Epithelial cell of proximal tubule (primary cell): Measurements from ENCODE around the gene ACACA. TPM values are rescaled to one million over a fixed set of nuclear protein-coding genes. Genes with fewer than 3 reads are reported as not detected.
A peak's percentile ranks its signal among the peaks of the same experiment; 100 is the strongest.

ENCODE experiments used
- DNase-seq: peaks from one replicate; pipeline ENCODE4 v3.0.0-alpha.2; 2011; ENCODE audit warnings: low read depth
- H3K4me3 ChIP-seq: 2 replicates; pipeline ENCODE4 v1.5.1; 2011; ENCODE audit warnings: low read depth, mild to moderate bottlenecking, low read length
- CTCF ChIP-seq: conservative IDR thresholded peaks from 2 replicates; pipeline ENCODE4 v1.5.1; 2012; ENCODE audit warnings: low read depth, mild to moderate bottlenecking, low read length
- total RNA-seq: library from RNA; depleted of rRNA; stranded (reverse); fragments of >200 nt; gene quantifications from 2 replicates; pipeline ENCODE4 v1.2.3, GENCODE V29; 2015

The ACACA gene
- total RNA-seq, 1 donor from 2014 or later, result 26.4 TPM

GRCh38 chr17:37234106-37234505 is 172.5 kb downstream of the ACACA start:
- no peak for DNase-seq
- H3K4me3 ChIP-seq, result no peak overlapping the region
- TF ChIP-seq CTCF, result no peak

GRCh38 chr17:37233036-37233435 is 173.6 kb downstream of the ACACA start:
- no peak for TF ChIP-seq CTCF
- no peak for DNase-seq
- H3K4me3 ChIP-seq, result no peak overlapping the region

GRCh38 chr17:37231887-37232286 is 174.7 kb downstream of the ACACA start:
- no peak for DNase-seq
- no peak overlapping the region for H3K4me3 ChIP-seq
- TF ChIP-seq CTCF, result no peak

- H3K4me3 ChIP-seq, result no peak overlapping the region
- no peak for TF ChIP-seq CTCF
- DNase-seq, result no peak
Measured at GRCh38 chr17:37230633-37231032, 176.0 kb downstream of the ACACA start.

GRCh38 chr17:37225465-37225864 is 181.2 kb downstream of the ACACA start:
- no peak overlapping the region for H3K4me3 ChIP-seq
- no peak for TF ChIP-seq CTCF
- no peak for DNase-seq

- DNase-seq, result no peak
- peak; percentile 26 for TF ChIP-seq CTCF
- no peak overlapping the region for H3K4me3 ChIP-seq
Measured at GRCh38 chr17:37221865-37222264, 184.8 kb downstream of the ACACA start.

- no peak overlapping the region for H3K4me3 ChIP-seq
- TF ChIP-seq CTCF, result peak; percentile 64
- DNase-seq, result no peak
Measured at GRCh38 chr17:37220607-37220953, 186.1 kb downstream of the ACACA start.
